ENCODE measurements around the gene MIS12.

- TF ChIP-seq EP300 (IDR thresholded peaks at IDR 0.05) (no peak), POLR2AphosphoS5 (IDR thresholded peaks at IDR 0.05) (no peak), POLR2A (IDR thresholded peaks at IDR 0.05) (no peak)
- TF ChIP-seq, protein P1, sequence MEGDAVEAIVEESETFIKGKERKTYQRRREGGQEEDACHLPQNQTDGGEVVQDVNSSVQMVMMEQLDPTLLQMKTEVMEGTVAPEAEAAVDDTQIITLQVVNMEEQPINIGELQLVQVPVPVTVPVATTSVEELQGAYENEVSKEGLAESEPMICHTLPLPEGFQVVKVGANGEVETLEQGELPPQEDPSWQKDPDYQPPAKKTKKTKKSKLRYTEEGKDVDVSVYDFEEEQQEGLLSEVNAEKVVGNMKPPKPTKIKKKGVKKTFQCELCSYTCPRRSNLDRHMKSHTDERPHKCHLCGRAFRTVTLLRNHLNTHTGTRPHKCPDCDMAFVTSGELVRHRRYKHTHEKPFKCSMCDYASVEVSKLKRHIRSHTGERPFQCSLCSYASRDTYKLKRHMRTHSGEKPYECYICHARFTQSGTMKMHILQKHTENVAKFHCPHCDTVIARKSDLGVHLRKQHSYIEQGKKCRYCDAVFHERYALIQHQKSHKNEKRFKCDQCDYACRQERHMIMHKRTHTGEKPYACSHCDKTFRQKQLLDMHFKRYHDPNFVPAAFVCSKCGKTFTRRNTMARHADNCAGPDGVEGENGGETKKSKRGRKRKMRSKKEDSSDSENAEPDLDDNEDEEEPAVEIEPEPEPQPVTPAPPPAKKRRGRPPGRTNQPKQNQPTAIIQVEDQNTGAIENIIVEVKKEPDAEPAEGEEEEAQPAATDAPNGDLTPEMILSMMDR (IDR thresholded peaks at IDR 0.05) = no peak
These were observed 18.9 kb upstream of the MIS12 start for GRCh38 chr17:5467416-5467815.

All from gastroesophageal sphincter (tissue), 3 donors.